CD4-positive, CD25-positive, alpha-beta regulatory T cell (primary cell): ENCODE measurements around the gene SH3BP1. TPM values are rescaled to one million over a fixed set of nuclear protein-coding genes. Genes with fewer than 3 reads are reported as not detected.
"Not testable (repeated sequence)": the region's sequence is repeated elsewhere in the genome, so short reads cannot be mapped to it uniquely, and the experiment has no call there.

Source experiments
- ATAC-seq, 2 donors: fragments of 150-1000 bp; cut with Tn5 transposase; one replicate each; pipeline ENCODE4 v1.10.0; 2021; ENCODE audit warnings: low read depth in 2 of 2, moderate number of reproducible peaks in 2 of 2, moderate library complexity in 1 of 2
- DNase-seq, 3 donors: peaks; one replicate each; pipeline versions ENCODE4 v3.0.0 to v3.0.0-alpha.2; 2012 to 2022; ENCODE audit warnings: mixed read lengths in 1 of 3
- H3K27ac ChIP-seq: one replicate; pipeline ENCODE4 v1.7.0; 2013; ENCODE audit warnings: mild to moderate bottlenecking, low read length; ENCODE audit not compliant: insufficient read depth, poor library complexity, severe bottlenecking
- H3K27me3 ChIP-seq: one replicate; pipeline ENCODE4 v1.7.0; 2013; ENCODE audit warnings: low read length; ENCODE audit not compliant: control insufficient read depth, insufficient read depth
- H3K36me3 ChIP-seq: one replicate; pipeline ENCODE4 v1.7.0; 2013; ENCODE audit warnings: mild to moderate bottlenecking, low read length, moderate library complexity; ENCODE audit not compliant: control insufficient read depth, insufficient read depth
- H3K4me1 ChIP-seq: 2 replicates; pipeline ENCODE4 v1.7.0; 2013; ENCODE audit warnings: mild to moderate bottlenecking, low read length; ENCODE audit not compliant: insufficient read depth, control insufficient read depth, poor library complexity, severe bottlenecking
- H3K4me3 ChIP-seq: one replicate; pipeline ENCODE4 v1.7.0; 2013; ENCODE audit warnings: low read depth, mild to moderate bottlenecking, low read length, moderate library complexity
- H3K9me3 ChIP-seq, 2 experiments: 1 replicate in 1 of 2; 2 replicates in 1 of 2; pipeline ENCODE4 v1.7.0; 2013; ENCODE audit warnings: low read length in 2 of 2, mild to moderate bottlenecking in 1 of 2, moderate library complexity in 1 of 2; ENCODE audit not compliant: control insufficient read depth in 2 of 2
- H3K27ac Mint-ChIP-seq, 3 donors: one replicate each; pipeline ENCODE4 v1.8.0; 2020 to 2022; ENCODE audit warnings: mild to moderate bottlenecking in 3 of 3, mixed read lengths in 3 of 3, moderate library complexity in 2 of 3
- H3K27me3 Mint-ChIP-seq: one replicate; pipeline ENCODE4 v1.8.0; 2022; ENCODE audit warnings: mild to moderate bottlenecking, mixed read lengths
- H3K36me3 Mint-ChIP-seq: one replicate; pipeline ENCODE4 v1.8.0; 2020; ENCODE audit warnings: mixed read lengths
- H3K4me1 Mint-ChIP-seq, 4 donors: one replicate each; pipeline ENCODE4 v1.8.0; 2020 to 2022; ENCODE audit warnings: mixed read lengths in 4 of 4, mild to moderate bottlenecking in 1 of 4
- H3K4me3 Mint-ChIP-seq, 4 donors: one replicate each; pipeline ENCODE4 v1.8.0; 2020 to 2022; ENCODE audit warnings: mild to moderate bottlenecking in 4 of 4, mixed read lengths in 4 of 4, moderate library complexity in 3 of 4
- H3K9me3 Mint-ChIP-seq, 7 donors: one replicate each; pipeline ENCODE4 v1.8.0; 2020 to 2022; ENCODE audit warnings: mixed read lengths in 7 of 7, mild to moderate bottlenecking in 3 of 7, moderate library complexity in 2 of 7
- polyA plus RNA-seq, 4 donors: library from polyadenylated mRNA; unstranded; fragments of 300-500 nt; fragmentation: Illumina TruSeq; gene quantifications; one replicate each; pipeline ENCODE4 v1.2.3, GENCODE V29; 2021
- total RNA-seq: library from RNA; stranded (reverse); gene quantifications from one replicate; pipeline ENCODE4 v1.2.3, GENCODE V29; 2022

SH3BP1 gene
- total and polyA plus RNA-seq, 5 donors from 2014 or later: 10.1 to 126 (median 17.2) TPM

DNA sequence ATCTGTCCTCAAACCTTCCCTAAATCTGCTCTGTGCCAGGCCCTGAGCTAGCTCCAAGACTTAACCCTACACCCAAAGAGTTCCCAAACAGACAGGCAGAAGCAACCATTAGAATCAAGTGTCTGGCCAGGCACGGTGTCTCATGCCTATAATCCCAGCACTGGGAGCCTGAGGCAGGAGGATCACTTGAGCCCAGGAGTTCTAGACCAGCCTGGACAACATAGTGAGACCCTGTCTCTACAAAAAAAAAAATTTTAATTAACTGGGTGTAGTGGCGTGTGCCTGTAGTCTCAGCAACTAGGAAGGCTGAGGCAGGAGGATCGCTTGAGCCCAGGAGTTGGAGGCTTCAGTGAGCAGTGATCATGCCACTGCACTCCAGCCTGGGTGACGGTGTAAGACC, 17.1 kb downstream of the SH3BP1 start:
- not testable (repeated sequence) for H3K9me3 Mint-ChIP-seq, H3K9me3 ChIP-seq, H3K27ac ChIP-seq, H3K27me3 ChIP-seq, H3K4me3 ChIP-seq, DNase-seq, H3K36me3 Mint-ChIP-seq, H3K27me3 Mint-ChIP-seq, ATAC-seq
- Histone ChIP-seq H3K4me1 (peaks cover 29% of the 10 kb centered on the region), H3K36me3 (peaks cover 26% of the 10 kb centered on the region)
- Mint-ChIP-seq H3K27ac (peak overlapping the region in 1 of 3 donors; percentile 65), H3K4me1 (peaks cover 0 to 46% (median 23%) of the 10 kb centered on the region in 4 donors), H3K4me3 (peak overlapping the region in 1 of 4 donors; percentile 22)

- Histone ChIP-seq H3K4me1 (peaks cover 29% of the 10 kb centered on the region), H3K9me3 (no peaks in the 10 kb centered on the region), H3K4me3 (peak overlapping the region; percentile 87), H3K36me3 (peaks cover 19% of the 10 kb centered on the region), H3K27me3 (no peaks in the 10 kb centered on the region), H3K27ac (peak overlapping the region; percentile 81)
- Mint-ChIP-seq H3K36me3 (peaks cover 3% of the 10 kb centered on the region), H3K4me1 (peaks cover 0 to 54% (median 29%) of the 10 kb centered on the region in 4 donors), H3K27me3 (no peaks in the 10 kb centered on the region), H3K4me3 (peak overlapping the region; percentile 81 to 90 (median 87)), H3K27ac (peak overlapping the region; percentile 38 to 93 (median 81)), H3K9me3 (no peaks in the 10 kb centered on the region)
- DNase-seq: no peak
- ATAC-seq: no peak
Observed at GRCh38 chr22:37657590-37658132, 18.2 kb downstream of the SH3BP1 start.

DNA sequence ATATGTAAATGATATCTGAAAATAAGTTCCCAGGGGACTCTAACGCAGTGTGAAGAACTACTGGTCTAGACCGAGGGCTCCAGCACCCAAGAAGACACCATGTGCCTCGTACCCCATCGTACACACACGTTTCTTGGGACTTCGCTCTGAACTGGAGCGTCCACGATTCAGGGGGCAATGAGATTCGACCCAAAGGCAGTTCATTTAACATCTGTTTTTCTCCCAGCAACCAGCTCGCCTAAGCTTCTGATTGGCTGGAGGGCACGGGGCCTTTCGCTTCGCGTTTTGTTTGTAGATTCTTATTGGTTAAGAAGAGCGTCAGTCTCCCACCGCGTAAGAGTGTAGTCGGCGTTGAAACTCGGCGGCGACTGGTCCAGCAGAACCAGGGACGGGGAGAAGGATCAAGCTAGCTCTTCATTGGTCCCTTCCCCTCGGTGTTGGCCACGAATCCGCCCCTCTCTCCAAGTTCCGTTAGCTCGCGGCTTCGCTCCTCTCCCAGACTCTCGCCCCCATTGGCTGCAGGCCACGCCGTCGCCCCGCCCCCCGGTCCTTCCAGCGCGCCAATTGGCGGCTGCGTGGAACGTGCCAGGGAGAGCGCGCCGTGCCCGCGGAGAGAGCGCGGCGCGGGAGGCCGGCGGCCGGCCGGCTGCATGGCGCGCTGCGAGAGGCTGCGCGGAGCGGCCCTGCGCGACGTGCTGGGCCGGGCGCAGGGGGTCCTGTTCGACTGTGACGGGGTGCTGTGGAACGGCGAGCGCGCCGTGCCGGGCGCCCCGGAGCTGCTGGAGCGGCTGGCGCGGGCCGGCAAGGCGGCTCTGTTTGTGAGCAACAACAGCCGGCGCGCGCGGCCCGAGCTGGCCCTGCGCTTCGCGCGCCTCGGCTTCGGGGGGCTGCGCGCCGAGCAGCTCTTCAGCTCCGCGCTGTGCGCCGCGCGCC, 18.9 kb downstream of the SH3BP1 start, which contains the start of gene PDXP:
Gene PDXP (plus strand): TSS at position 591 of the 933 bp plus-strand sequence. CDS start 60 bp downstream, at position 651.
- Histone ChIP-seq H3K4me3 (peak within 1 kb of the TSS; percentile 87), H3K36me3 (peaks cover 13% of the 10 kb centered on the region), H3K27ac (peak within 1 kb of the TSS; percentile 81), H3K27me3 (no peaks in the 10 kb centered on the region), H3K9me3 (no peaks in the 10 kb centered on the region), H3K4me1 (peaks cover 29% of the 10 kb centered on the region)
- Mint-ChIP-seq H3K27ac (peak within 1 kb of the TSS; percentile 38 to 93 (median 86)), H3K4me3 (peak within 1 kb of the TSS; percentile 85 to 94 (median 90)), H3K9me3 (no peaks in the 10 kb centered on the region), H3K36me3 (peaks cover 3% of the 10 kb centered on the region), H3K27me3 (no peaks in the 10 kb centered on the region), H3K4me1 (peaks cover 0 to 53% (median 29%) of the 10 kb centered on the region in 4 donors)
- ATAC-seq: peak; percentile 95 to 98
- peak; percentile 97 to 100 (median 98) for DNase-seq

- Histone ChIP-seq H3K27me3 (no peaks in the 10 kb centered on the region), H3K27ac (no peak overlapping the region), H3K4me3 (peak overlapping the region; percentile 76), H3K9me3 (no peaks in the 10 kb centered on the region), H3K36me3 (peaks cover 6% of the 10 kb centered on the region), H3K4me1 (peaks cover 29% of the 10 kb centered on the region)
- H3K4me1 Mint-ChIP-seq: peaks cover 0 to 52% (median 29%) of the 10 kb centered on the region in 4 donors
- peak in 1 of 3 donors; percentile 35 for DNase-seq
- ATAC-seq: no peak
- peaks cover 3% of the 10 kb centered on the region for H3K36me3 Mint-ChIP-seq
- H3K27ac Mint-ChIP-seq: peak overlapping the region; percentile 51 to 90 (median 86)
- H3K27me3 Mint-ChIP-seq: no peaks in the 10 kb centered on the region
- peak overlapping the region; percentile 84 to 94 (median 86) for H3K4me3 Mint-ChIP-seq
- no peaks in the 10 kb centered on the region for H3K9me3 Mint-ChIP-seq
Observed at GRCh38 chr22:37659066-37659896, 19.8 kb downstream of the SH3BP1 start.

DNA sequence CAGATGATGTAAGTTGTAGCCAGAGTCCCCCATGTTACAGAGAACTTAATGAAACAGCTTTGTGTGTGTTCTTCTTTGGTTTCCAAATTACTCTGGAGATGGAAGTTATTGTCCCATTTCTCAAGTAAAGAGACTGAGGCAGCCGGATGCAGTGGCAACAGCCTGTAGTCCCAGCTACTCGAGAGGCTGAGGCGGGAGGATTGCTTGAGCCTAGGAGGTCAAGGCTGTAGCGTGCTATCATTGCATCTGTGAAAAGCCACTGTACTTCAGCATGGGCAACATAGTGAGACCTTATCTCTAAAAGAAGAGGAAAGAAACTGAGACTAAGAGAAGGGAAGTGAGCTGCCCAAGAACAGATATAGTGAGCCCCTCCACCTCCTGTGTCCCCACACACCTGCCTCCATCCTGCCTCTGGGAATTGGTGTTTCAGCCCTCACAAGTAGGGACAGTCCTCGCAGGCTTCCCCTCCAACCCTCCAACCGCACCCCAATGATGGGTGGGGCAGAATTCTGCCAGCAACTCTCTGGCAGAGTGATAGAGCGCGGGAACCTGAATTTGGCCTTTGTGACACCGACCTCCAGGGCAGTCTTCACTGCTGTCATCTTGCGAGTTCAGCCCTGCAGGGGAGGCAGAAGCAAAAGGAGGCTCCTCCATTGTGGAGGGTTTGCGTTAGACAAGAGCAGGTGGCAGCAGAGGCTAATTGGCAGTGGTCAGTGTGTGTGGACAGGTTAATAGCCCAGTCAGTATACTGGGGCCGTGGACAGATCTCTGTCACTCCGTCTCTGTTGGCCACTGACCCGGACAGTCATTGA, 20.6 kb downstream of the SH3BP1 start:
- Mint-ChIP-seq H3K27me3 (no peaks in the 10 kb centered on the region), H3K4me3 (peak overlapping the region; percentile 84 to 94 (median 86)), H3K4me1 (peaks cover 0 to 53% (median 29%) of the 10 kb centered on the region in 4 donors), H3K9me3 (no peaks in the 10 kb centered on the region), H3K27ac (peak overlapping the region; percentile 51 to 90 (median 86)), H3K36me3 (peaks cover 3% of the 10 kb centered on the region)
- H3K4me3 ChIP-seq: peak overlapping the region; percentile 76
- no peaks in the 10 kb centered on the region for H3K27me3 ChIP-seq
- H3K36me3 ChIP-seq: no peaks in the 10 kb centered on the region
- H3K27ac ChIP-seq: no peak overlapping the region
- DNase-seq (no peak), ATAC-seq (no peak)
- peaks cover 29% of the 10 kb centered on the region for H3K4me1 ChIP-seq
- no peaks in the 10 kb centered on the region for H3K9me3 ChIP-seq

DNA sequence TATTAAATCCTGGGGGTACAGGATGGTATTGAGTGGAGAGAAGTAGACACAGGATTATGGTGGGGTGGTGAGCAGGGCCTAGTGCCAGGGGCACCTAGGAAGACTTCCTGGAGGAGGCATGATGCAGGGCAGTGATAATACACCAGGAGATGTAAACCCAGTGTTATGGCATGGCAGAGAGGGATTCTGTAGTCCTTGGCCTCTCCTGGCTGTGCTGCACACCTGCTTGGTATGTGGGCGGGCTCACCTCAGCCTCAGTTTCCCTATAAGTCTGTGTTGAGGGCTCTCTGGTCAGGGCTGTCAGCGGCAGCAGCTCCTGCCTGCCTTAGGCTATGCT, 21.2 kb downstream of the SH3BP1 start:
- Mint-ChIP-seq H3K27me3 (no peaks in the 10 kb centered on the region), H3K4me3 (peak overlapping the region; percentile 68 to 88 (median 84)), H3K9me3 (no peaks in the 10 kb centered on the region), H3K4me1 (peaks cover 0 to 53% (median 29%) of the 10 kb centered on the region in 4 donors), H3K36me3 (peaks cover 3% of the 10 kb centered on the region), H3K27ac (peak overlapping the region in 2 of 3 donors; percentile 21 to 86)
- DNase-seq (no peak), ATAC-seq (no peak)
- no peaks in the 10 kb centered on the region for H3K36me3 ChIP-seq
- H3K27ac ChIP-seq: no peak overlapping the region
- H3K4me3 ChIP-seq: peak overlapping the region; percentile 76
- H3K9me3 ChIP-seq: no peaks in the 10 kb centered on the region
- H3K4me1 ChIP-seq: peaks cover 29% of the 10 kb centered on the region
- no peaks in the 10 kb centered on the region for H3K27me3 ChIP-seq
